Kasumi-1 (cell line): ENCODE data around the gene RNF141.
A peak's percentile ranks its signal among the peaks of the same experiment; 100 is the strongest.

Experiments used
- DNase-seq, 2 experiments: peaks; one replicate each; lab custom pipeline; 2025; lab: John Stamatoyannopoulos, UW

RNF141 gene

GRCh38 chr11:10561043-10561818 lies 20.2 kb upstream of the RNF141 start:
- no peak for DNase-seq

DNA sequence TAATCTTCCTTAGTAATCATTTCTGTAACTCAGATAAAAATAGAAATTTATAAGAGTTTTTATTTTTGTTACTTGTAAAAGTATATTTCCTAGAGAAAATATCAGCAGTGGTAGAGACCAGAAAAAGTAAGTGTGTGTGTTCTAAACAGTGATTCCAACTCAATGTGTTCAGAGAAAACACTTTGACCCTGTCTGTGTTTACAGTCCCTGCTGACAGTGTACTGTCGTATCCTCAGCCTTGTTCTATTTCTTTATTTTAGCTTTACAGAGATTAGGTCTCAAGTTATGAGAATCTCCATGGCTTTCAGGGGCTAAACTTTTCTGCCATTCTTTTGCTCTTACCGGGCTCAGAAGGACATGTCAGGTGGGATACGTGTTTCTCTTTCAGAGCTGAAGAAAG lies 17.3 kb upstream of the RNF141 start:
- no peak for DNase-seq

DNA sequence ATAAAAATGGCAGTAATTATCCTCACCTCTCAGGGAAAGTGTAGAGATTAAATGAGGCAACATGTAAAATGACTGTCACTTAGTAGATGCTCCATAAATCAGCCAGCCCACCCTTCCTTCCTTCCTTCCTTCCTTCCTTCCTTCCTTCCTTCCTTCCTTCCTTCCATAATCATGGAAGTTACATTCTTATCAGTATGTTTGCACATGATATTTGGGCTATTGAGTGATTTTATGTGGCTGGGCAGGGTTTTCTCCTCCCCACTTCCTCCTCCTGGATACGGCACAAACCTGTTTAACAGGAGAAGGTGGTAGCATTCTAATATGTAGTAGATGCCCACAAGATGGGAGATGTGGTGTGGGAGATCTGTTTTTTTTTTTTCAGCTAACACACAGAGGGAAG lies 15.6 kb upstream of the RNF141 start:
- DNase-seq, result no peak

DNA sequence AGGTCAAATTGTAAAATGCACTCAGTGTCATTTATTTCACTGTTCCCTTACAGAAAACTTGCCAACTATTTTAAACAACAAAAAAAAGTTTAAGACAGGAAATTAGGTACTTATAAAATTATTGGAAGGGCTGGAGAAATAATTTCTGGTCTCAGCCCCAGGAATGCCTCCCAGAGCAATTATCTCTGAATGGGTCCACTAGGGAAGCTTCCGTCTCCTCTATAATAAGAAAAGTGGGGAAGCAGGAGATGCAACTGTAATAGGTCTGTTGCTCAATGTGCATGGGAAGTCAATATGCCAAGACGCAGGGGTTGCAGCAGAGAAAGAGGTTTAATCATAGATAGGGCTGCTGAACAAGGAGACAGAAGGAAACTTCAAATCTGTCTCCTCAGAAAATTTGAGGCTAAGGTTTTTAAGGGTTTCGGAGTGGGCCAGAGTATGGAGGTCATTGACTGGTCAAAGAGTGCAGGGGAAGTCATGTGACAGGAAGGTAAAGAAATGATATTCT lies 10.9 kb upstream of the RNF141 start:
- DNase-seq, result no peak

GRCh38 chr11:10551290-10551592 lies 10.3 kb upstream of the RNF141 start:
- DNase-seq, result no peak

- DNase-seq, result no peak
These were observed 9.7 kb upstream of the RNF141 start for GRCh38 chr11:10550503-10551289.

DNA sequence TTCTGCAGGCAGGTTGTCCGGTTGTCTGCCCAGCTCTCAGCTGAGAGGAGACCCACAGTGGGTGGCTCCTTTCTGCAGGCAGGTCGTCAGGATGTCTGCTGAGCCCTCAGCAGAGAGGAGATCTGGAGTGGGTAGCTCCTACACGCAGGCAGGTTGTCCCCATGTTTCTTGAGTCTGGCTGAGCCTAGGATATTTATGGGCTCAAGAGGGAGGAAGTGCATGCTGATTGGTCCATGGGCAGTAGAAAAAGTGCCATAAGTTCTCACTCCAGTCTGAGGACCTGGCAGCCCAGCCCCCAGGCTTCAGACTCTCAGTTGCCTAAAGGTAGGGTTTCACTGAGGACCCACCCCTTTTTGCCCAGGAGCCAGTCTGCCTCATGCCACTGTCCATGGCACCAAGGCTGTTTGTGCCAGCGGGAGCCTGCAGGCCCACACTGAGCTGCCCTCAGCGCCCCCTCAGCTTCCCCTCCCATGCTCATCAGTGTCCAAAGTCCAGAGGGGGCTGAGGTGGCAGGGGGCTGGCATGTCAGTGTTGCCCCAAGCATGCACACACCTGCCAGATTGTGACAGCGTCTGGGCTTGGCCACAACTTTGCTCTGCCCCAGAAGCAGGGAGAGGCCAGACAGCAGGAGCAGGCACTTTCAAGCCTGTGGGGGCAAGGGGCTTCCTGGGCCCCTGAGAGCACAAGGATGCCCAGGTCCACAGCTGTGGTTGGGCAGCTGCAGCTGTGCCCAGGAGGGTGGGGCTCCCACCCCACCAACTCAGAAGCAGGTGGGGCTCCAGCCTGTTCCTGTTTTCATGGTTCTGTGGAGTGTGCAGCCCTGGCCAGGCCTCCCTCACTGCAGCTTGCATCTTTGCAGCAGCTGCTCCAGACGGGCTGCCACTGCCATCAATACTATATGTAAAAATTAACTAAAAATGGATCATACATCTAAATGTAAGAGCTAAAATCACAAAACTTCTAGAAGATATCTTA lies 3.8 kb upstream of the RNF141 start:
- DNase-seq, result no peak

- no peak for DNase-seq
These were observed 2.8 kb upstream of the RNF141 start for GRCh38 chr11:10543782-10544181.

GRCh38 chr11:10542776-10543175 lies 1.8 kb upstream of the RNF141 start:
- DNase-seq, result no peak

- no peak for DNase-seq
These were observed 559 bp upstream of the RNF141 start for GRCh38 chr11:10541561-10541930.

- DNase-seq, result peak; percentile 5 to 19
These were observed 457 bp downstream of the RNF141 start for GRCh38 chr11:10540546-10540914.

DNA sequence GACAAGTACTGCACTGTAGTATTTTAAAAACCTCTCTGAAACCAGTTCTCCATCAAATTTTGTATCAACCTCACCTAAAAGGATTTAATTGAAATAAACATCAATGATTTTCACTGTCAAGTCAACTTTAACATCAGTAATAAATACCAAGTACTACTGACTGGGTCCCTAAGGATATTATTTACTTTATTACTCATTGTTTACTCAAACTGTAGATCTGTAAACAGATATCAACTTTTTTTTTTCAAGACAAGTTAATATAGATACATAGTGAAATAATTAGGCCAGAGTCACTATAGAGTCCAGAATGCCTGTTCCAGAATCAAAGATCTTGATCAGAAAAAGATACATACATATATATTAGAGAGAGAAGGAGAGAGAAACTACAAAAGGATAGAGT lies 1.6 kb downstream of the RNF141 start:
- no peak for DNase-seq

GRCh38 chr11:10538924-10539323 lies 2.1 kb downstream of the RNF141 start:
- DNase-seq, result no peak

- no peak for DNase-seq
These were observed 3.4 kb downstream of the RNF141 start for GRCh38 chr11:10537600-10537999.

DNA sequence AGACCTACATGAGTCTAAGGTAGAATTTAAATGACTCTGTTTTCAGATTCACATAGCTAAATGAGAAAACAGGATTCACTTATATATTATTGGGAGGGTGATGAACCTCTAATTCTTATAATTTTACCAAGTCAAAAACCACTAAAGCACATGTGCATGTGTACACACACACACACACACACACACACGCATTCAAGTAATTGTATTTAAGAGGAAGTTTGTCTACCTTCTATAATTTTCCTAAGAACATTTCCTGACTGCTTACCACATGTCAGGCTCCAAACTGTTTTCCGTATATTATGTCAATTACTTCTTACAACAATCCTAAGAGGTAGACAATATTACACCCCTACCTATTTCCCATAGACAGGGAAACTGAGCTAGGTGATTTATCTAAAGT lies 6.7 kb downstream of the RNF141 start:
- DNase-seq, result peak in 1 of 2 experiments; percentile 28

GRCh38 chr11:10533323-10533722 lies 7.7 kb downstream of the RNF141 start:
- no peak for DNase-seq

GRCh38 chr11:10532526-10532925 lies 8.5 kb downstream of the RNF141 start:
- DNase-seq, result no peak

- no peak for DNase-seq
These were observed 11.7 kb downstream of the RNF141 start for GRCh38 chr11:10529279-10529678.

GRCh38 chr11:10528121-10528520 lies 12.9 kb downstream of the RNF141 start:
- DNase-seq, result no peak

- no peak for DNase-seq
These were observed 13.7 kb downstream of the RNF141 start for GRCh38 chr11:10526974-10527918.

- no peak for DNase-seq
These were observed 16.5 kb downstream of the RNF141 start for GRCh38 chr11:10524471-10524870.
